Neural progenitor cell (in vitro differentiated cells): ENCODE results near the gene TRPC6. TPM values are rescaled to one million over a fixed set of nuclear protein-coding genes. Genes with fewer than 3 reads are reported as not detected.

Source experiments
- DNase-seq: peaks from one replicate; pipeline ENCODE4 v3.0.0-alpha.2; 2016; ENCODE audit warnings: low spot score
- H2AFZ ChIP-seq: fragments of 200-600 bp; sonication (generic); replicated peaks from 2 replicates; pipeline ENCODE4 v1.6.1; 2016; ENCODE audit warnings: antibody characterized with exemption
- H3F3A ChIP-seq: fragments of 200-600 bp; sonication (generic); 2 replicates; pipeline ENCODE4 v1.6.1; 2016; ENCODE audit warnings: antibody characterized with exemption, low read depth
- H3K27ac ChIP-seq: fragments of 200-600 bp; sonication (generic); 2 replicates; pipeline ENCODE4 v1.5.1; 2016; ENCODE audit warnings: mild to moderate bottlenecking
- H3K27me3 ChIP-seq: fragments of 200-600 bp; sonication (generic); 2 replicates; pipeline ENCODE4 v1.6.1; 2016; ENCODE audit warnings: mild to moderate bottlenecking, moderate library complexity
- H3K36me3 ChIP-seq: fragments of 200-600 bp; sonication (generic); 2 replicates; pipeline ENCODE4 v1.5.1; 2016
- H3K4me1 ChIP-seq: fragments of 200-600 bp; sonication (generic); 2 replicates; pipeline ENCODE4 v1.6.1; 2016; ENCODE audit warnings: mixed run types
- H3K4me2 ChIP-seq: fragments of 200-600 bp; sonication (generic); 2 replicates; pipeline ENCODE4 v1.6.1; 2016
- H3K4me3 ChIP-seq: fragments of 200-600 bp; sonication (generic); 2 replicates; pipeline ENCODE4 v1.5.1; 2016
- H3K79me2 ChIP-seq: fragments of 200-600 bp; sonication (generic); 2 replicates; pipeline ENCODE4 v1.6.1; 2016; ENCODE audit warnings: low read depth
- H3K9ac ChIP-seq: fragments of 200-600 bp; sonication (generic); 2 replicates; pipeline ENCODE4 v1.6.1; 2016
- H3K9me3 ChIP-seq: fragments of 200-600 bp; sonication (generic); 2 replicates; pipeline ENCODE4 v1.5.1; 2016; ENCODE audit warnings: low read depth
- H4K20me1 ChIP-seq: fragments of 200-600 bp; sonication (generic); 2 replicates; pipeline ENCODE4 v1.6.1; 2016; ENCODE audit warnings: low read depth
- H3K27ac Mint-ChIP-seq: 3 replicates; pipeline ENCODE4 v1.8.0; 2021; ENCODE audit warnings: mixed read lengths
- H3K27me3 Mint-ChIP-seq: 2 replicates; pipeline ENCODE4 v1.8.0; 2022; ENCODE audit warnings: low read depth, mild to moderate bottlenecking, inconsistent platforms, moderate library complexity, mixed read lengths; ENCODE audit not compliant: insufficient read depth
- H3K36me3 Mint-ChIP-seq: 3 replicates; pipeline ENCODE4 v1.8.0; 2021; ENCODE audit warnings: mixed read lengths
- H3K4me1 Mint-ChIP-seq: 3 replicates; pipeline ENCODE4 v1.8.0; 2021; ENCODE audit warnings: mixed read lengths
- H3K4me3 Mint-ChIP-seq: 3 replicates; pipeline ENCODE4 v1.8.0; 2021; ENCODE audit warnings: mild to moderate bottlenecking, moderate library complexity, mixed read lengths
- H3K9me3 Mint-ChIP-seq: 3 replicates; pipeline ENCODE4 v1.8.0; 2020; ENCODE audit warnings: mixed read lengths
- CTCF ChIP-seq: fragments of 200-600 bp; sonication (generic); IDR thresholded peaks from 2 replicates; pipeline ENCODE4 v1.5.1; 2017; ENCODE audit warnings: antibody characterized with exemption, mild to moderate bottlenecking
- EZH2 ChIP-seq: fragments of 200-600 bp; sonication (generic); IDR thresholded peaks from 2 replicates; pipeline ENCODE4 v1.6.1; 2017; ENCODE audit warnings: antibody characterized with exemption, mild to moderate bottlenecking, moderate library complexity
- EZH2phosphoT487 ChIP-seq: fragments of 200-600 bp; sonication (generic); IDR thresholded peaks from 2 replicates; pipeline ENCODE4 v1.6.1; 2017; ENCODE audit warnings: antibody characterized with exemption
- total RNA-seq: library from RNA; depleted of rRNA; stranded (reverse); fragments of >200 nt; gene quantifications from 2 replicates; pipeline ENCODE4 v1.2.3, GENCODE V29; 2015; ENCODE audit warnings: low replicate concordance

TRPC6 gene
- total RNA-seq, 1 donor from 2014 or later = 0.17 TPM

- no peak overlapping the region for H3K4me3 ChIP-seq
- no peak overlapping the region for H3K27ac ChIP-seq
- H3K4me2 ChIP-seq = no peak overlapping the region
- H3K9ac ChIP-seq = no peak overlapping the region
- H3K4me1 ChIP-seq = peaks cover 5% of the 10 kb centered on the region
- H3K36me3 Mint-ChIP-seq = no peaks in the 10 kb centered on the region
- no peaks in the 10 kb centered on the region for H3K9me3 Mint-ChIP-seq
- H3K4me3 Mint-ChIP-seq = no peak overlapping the region
- no peak overlapping the region for H2AFZ ChIP-seq
- H3K27me3 ChIP-seq = no peaks in the 10 kb centered on the region
- H3K79me2 ChIP-seq = no peaks in the 10 kb centered on the region
- H4K20me1 ChIP-seq = no peaks in the 10 kb centered on the region
- no peak for DNase-seq
- TF ChIP-seq EZH2phosphoT487 (no peak), EZH2 (no peak), CTCF (no peak)
- H3K27ac Mint-ChIP-seq = no peak overlapping the region
- H3K36me3 ChIP-seq = no peaks in the 10 kb centered on the region
- H3K9me3 ChIP-seq = no peaks in the 10 kb centered on the region
- H3K27me3 Mint-ChIP-seq = no peaks in the 10 kb centered on the region
- H3K4me1 Mint-ChIP-seq = no peaks in the 10 kb centered on the region
- H3F3A ChIP-seq = no peaks in the 10 kb centered on the region
Measured at GRCh38 chr11:101563166-101563565, 20.6 kb downstream of the TRPC6 start.

- Histone ChIP-seq H3K4me2 (no peak overlapping the region), H3K9ac (no peak overlapping the region)
Measured at GRCh38 chr11:101555366-101555765, 28.4 kb downstream of the TRPC6 start.

GRCh38 chr11:101553891-101554292, 29.9 kb downstream of the TRPC6 start:
- H3K4me1 Mint-ChIP-seq = no peaks in the 10 kb centered on the region
- no peak for TF ChIP-seq CTCF
- TF ChIP-seq EZH2 = no peak
- no peak for TF ChIP-seq EZH2phosphoT487

More at GRCh38 chr11:101555366-101555765, 28.4 kb downstream of the TRPC6 start:
- H3K27me3 Mint-ChIP-seq = no peaks in the 10 kb centered on the region
- no peaks in the 10 kb centered on the region for H4K20me1 ChIP-seq
- no peaks in the 10 kb centered on the region for H3K79me2 ChIP-seq
- no peaks in the 10 kb centered on the region for H3K9me3 ChIP-seq
- no peak overlapping the region for H3K27ac ChIP-seq
- H3K4me3 Mint-ChIP-seq = no peak overlapping the region
- no peaks in the 10 kb centered on the region for H3K36me3 ChIP-seq
- H3K4me1 Mint-ChIP-seq = no peaks in the 10 kb centered on the region
- no peaks in the 10 kb centered on the region for H3K9me3 Mint-ChIP-seq
- H3K27ac Mint-ChIP-seq = no peak overlapping the region
- H3K4me3 ChIP-seq = no peak overlapping the region
- H3F3A ChIP-seq = no peaks in the 10 kb centered on the region
- H3K36me3 Mint-ChIP-seq = no peaks in the 10 kb centered on the region
- no peak overlapping the region for H2AFZ ChIP-seq
- no peak for DNase-seq
- H3K4me1 ChIP-seq = no peaks in the 10 kb centered on the region
- no peaks in the 10 kb centered on the region for H3K27me3 ChIP-seq
- TF ChIP-seq EZH2 (no peak), EZH2phosphoT487 (no peak), CTCF (no peak)

More at GRCh38 chr11:101553891-101554292, 29.9 kb downstream of the TRPC6 start:
- H3K4me3 ChIP-seq = no peak overlapping the region
- no peaks in the 10 kb centered on the region for H3K9me3 Mint-ChIP-seq
- no peaks in the 10 kb centered on the region for H3K27me3 ChIP-seq
- H3K4me2 ChIP-seq = no peak overlapping the region
- no peaks in the 10 kb centered on the region for H3K36me3 ChIP-seq
- no peak overlapping the region for H3K27ac ChIP-seq
- H3K4me3 Mint-ChIP-seq = no peak overlapping the region
- no peaks in the 10 kb centered on the region for H3K27me3 Mint-ChIP-seq
- no peak for DNase-seq
- H2AFZ ChIP-seq = no peak overlapping the region
- H3K9me3 ChIP-seq = no peaks in the 10 kb centered on the region
- no peaks in the 10 kb centered on the region for H3K79me2 ChIP-seq
- no peaks in the 10 kb centered on the region for H3K4me1 ChIP-seq
- no peaks in the 10 kb centered on the region for H3F3A ChIP-seq
- no peaks in the 10 kb centered on the region for H3K36me3 Mint-ChIP-seq
- no peaks in the 10 kb centered on the region for H4K20me1 ChIP-seq
- no peak overlapping the region for H3K9ac ChIP-seq
- no peak overlapping the region for H3K27ac Mint-ChIP-seq
